GM21619 (cell line): ENCODE data around the gene SLC9C1.

Experiments
- ATAC-seq: cut with Tn5 transposase; IDR thresholded peaks from one replicate; pipeline ENCODE4 v1.9.1; 2021; ENCODE audit not compliant: unreplicated experiment

The SLC9C1 gene

GRCh38 chr3:112293368-112294321 is at the start of gene SLC9C1:
Gene SLC9C1 (minus strand): TSS chr3:112294216. CDS start chr3:112286791, 7,425 bp downstream.
- ATAC-seq, result no peak

GRCh38 chr3:112341386-112341785 is 47.4 kb upstream of the SLC9C1 start:
- no peak for ATAC-seq

DNA sequence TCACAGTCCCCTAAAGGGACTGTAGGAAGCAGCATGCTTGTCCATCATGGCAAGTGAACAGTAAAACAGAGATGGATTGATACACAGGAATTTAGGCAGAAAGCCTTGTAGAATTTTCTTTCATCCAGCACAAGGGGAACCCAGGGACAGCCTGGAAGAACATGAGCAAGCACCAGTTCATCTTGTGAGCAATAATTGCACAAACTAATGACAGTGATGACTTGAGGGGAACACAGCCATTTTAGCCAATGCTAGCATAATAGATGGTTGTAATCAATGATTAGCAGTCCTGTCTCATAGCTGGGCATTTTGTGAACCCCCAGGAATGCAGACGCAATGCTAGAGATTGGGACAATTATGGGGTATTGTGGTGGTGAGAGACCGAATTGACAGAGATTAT is 45.6 kb upstream of the SLC9C1 start:
- ATAC-seq, result no peak

DNA sequence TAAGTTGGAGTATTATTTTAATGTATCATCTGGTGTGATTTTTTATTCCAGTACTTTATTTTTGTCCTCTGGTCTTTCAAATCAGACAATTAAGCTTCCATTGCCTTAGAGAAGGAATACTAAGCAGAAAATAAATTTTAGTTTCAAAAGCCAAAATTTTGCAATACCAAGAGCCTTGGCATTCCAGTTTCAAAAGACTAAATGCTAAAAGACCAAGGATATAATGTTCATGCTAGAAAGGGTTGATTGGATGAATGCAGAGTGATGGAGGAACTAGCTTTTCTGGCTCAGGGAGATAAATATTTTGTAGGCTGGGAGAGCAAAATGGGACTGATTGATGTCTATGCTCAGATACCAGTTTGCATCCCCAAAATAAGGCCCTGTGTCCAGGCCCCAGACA is 45.1 kb upstream of the SLC9C1 start:
- no peak for ATAC-seq

GRCh38 chr3:112338727-112339056 is 44.7 kb upstream of the SLC9C1 start:
- no peak for ATAC-seq

GRCh38 chr3:112338021-112338726 is 44.2 kb upstream of the SLC9C1 start:
- no peak for ATAC-seq

GRCh38 chr3:112335434-112335781 is 41.4 kb upstream of the SLC9C1 start:
- ATAC-seq, result no peak

DNA sequence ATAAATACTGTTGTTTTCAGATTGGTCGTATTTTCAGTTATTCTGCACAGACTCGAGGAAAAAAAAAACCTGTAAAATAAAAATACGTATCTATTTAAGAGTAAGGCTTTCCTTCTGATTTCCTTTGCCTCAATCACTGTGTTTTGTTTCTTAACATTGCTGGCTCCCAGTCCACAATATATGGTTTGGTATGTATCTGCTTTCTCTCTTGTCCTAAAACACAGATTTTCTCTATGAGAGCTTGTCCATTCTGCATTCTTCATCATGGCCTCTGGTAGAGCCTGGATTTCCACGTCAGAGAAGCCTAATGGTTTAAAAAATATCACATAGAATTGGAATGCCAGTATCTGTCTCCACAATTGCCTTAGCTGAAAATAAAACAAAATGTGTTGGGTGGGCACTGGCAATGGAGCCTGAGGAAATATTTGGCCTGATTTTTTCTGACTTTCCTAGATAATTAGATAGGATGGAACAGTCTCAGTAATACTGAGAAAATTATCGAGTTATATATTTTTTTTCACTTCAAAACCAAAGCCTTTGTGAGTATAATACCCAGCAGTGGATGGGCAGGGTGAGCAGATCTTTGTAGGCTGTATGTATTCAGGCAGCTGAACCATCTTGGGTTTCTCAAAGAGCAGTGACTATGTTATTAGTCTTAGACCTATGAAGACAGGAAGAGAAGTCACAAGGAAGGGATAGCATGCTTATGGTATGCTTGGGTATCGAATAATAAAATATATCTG is 40.8 kb upstream of the SLC9C1 start:
- no peak for ATAC-seq

DNA sequence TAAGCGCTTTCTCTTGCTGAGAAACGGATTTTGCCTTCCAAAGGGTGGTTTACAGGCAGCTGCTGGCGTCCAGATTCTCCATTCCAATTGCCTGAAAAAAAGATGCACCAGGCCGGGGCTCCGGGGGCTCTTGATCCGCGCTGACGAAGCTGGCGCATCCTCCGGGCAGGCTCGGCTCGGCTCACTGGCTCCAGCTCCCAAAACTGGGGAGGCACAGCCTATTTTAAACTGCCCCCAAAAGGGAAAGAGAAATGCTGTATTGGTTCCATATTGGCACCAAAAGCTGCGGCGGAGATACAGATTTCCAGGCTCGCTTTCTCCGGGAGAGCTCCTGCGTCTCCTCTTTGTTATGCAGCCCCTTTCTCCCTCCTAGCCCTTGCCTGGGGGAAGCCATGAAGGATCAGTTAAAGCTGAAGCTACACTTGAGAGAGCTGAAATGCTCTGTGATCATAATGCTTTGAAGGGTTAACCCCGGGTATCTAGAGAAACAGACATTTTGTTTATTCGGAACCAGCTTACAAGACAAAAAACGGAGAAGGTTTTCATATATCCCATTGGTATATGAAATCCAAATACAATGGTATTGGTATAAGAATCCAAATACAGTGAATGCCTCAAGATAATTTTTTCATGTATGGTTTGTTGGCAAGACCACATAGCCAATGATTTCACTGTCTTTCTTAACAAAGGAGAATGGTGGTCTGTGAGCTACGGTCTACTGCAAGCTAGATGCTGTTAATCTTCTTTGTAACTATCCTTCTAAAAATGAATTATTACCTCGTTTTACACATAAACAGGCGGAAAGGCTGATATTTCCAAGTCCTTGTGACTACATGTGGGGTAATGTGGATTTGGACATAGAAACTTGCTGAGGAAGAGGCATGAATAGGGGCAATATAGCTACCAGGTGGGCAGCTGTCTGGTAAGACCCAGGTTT is 39.6 kb upstream of the SLC9C1 start:
- ATAC-seq, result peak; percentile 39

DNA sequence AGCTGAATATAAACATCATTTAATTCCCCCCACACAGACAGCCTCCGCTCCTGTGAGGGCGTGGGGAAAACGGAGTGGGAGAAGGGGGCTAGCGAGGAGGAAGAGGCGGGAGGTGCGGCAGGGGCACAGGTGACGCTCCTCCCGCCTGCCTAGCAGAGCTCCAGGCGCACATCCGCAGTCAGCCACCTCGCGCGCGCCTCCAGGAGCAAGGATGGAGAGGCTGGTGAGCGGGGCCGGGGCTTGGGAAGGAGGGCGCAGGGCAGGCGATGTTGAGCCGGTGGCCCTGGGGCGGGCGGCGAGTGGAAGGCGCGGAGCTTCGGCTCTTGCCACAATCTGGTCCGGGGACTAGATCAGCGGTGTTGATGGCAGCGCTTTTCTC is 39.0 kb upstream of the SLC9C1 start, which contains the start of gene CD200:
TSS of gene CD200 (plus strand) at position 155 of the 379 bp plus-strand sequence. CDS start at position 212, 57 bp downstream.
- peak; percentile 67 for ATAC-seq

DNA sequence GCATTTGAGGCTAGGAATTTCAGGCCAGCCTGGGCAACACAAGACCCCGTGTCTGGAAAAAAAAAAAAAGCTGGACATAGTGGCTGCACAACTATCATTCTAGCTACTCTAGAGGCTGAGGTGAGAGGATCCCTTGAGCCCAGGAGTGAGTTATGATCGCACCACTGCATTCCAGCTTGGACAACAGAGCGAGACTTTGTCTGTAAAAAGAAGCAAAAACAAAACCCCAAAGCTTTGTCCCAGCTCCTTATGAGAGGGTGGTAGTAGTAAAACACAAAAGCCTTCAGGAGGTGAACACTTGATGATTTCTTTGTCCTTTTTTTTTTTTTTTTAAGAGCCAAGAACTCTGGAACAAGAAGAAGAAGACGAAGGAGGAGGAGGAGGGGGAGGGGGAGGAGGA is 37.8 kb upstream of the SLC9C1 start:
- ATAC-seq, result no peak

DNA sequence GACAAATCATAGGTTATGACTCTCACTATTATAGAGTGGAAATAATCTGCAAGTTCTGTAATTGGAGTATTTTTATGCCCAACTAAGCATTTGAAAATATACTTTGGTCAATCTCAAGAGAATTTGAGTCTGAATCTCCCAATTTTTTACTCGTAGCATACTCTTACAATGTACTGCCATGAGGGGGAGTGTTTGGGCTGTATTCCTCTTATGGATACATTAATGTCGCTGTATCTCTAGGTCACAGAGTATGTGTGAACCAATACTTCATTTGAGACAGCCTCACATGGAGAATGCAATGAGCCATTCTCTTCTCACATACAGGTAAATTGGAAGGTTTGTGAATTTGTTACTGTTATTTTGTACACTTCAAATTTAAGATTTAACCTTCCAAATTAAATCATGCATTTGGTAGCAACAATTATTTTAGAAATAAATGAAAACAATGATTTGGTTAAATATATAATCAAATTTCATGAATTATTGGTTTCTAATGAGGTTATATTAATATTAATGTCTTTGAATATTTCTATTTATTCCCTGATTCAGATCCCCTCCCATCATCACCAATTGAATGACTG is 33.4 kb upstream of the SLC9C1 start:
- peak; percentile 99 for ATAC-seq

DNA sequence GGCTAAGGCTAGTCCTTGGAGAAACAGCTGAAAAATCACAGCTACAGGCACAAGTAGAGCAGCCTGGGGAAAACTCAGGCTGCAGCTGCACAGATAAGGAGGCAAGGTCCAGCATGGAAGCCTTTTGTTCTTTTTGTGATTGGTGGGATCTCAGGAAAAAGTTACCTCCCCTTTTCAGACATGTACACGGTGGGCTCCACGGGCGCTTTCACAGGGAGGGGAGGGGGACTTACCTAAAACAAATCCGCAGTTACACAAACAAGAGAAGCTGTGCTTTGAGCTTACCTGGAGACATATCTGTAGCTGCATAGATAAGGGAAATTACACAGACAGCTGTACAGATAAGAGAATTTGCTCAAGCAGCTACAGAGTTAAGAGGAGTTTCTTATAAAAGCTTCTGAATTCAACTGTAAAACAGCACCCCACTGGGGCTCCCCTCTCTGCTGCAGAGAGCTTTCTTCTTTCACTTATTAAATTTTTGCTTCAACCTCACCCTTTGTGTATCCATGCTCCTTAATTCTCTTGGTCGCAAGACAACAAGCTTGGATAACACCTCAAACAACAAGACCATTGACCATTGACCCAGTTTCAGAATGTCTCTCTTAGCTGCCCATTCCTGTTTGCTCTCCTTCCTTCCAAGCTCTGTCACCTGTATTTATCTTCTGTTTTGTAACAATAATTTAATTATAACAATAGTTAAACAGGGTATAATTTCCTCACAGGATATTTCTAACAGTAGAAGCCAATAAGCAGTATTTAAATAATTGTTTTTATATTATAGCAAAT is 28.0 kb upstream of the SLC9C1 start:
- no peak for ATAC-seq

GRCh38 chr3:112320691-112321090 is 26.7 kb upstream of the SLC9C1 start:
- no peak for ATAC-seq

DNA sequence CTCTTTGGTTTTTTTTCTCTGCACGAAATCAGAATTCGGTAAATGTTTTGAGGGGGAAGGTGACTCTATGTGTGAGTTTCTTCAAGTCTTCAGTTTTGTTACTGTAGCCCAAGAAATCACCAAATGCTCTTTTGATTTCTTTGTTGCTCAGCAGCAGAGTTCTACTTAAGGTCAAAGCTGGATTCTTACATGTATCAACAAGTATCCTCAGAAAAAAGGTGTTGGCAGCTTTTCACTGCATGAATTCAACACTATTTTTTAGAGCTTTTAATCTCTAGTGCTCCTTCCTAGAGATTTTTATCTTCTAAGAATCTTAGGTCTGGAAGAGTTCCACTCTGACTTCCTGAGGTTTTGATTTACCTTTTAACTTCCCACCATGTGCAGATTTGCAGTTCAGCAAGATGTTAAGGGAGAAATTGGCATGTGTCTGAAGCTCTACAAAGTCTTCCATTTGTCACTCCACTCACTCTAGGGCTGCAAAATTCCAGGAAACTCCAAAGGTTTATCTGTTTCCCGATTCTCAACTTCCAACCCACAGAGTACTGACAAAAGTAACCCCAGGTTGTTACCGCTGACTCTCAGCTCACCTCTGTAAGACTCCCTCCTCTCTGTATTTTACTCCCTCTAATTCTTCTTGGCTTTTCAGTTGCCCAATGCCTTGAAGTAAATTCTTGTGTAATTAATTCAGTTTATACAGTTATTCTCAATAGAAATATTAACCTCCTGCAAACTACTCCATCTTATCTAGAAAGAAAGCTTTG is 25.7 kb upstream of the SLC9C1 start:
- ATAC-seq, result no peak

DNA sequence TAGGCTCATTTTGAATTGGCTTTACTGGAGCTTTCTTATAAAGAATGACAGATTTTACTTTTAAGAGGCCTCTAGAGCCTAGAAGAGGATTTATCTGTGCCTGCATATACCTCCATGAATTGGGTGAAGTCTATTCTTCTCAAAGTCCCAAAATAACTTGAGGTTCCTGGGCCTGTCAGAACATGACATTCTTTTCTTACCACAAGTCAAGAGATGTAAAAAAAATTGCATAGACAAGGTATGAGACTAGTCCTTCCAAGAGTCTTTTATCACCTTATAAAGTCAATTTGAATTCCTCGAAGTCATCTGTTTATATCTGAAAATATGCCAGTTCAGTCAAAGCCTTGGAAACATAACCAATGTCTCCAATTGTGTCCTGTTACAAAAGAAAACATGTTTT is 21.8 kb upstream of the SLC9C1 start:
- ATAC-seq, result no peak

DNA sequence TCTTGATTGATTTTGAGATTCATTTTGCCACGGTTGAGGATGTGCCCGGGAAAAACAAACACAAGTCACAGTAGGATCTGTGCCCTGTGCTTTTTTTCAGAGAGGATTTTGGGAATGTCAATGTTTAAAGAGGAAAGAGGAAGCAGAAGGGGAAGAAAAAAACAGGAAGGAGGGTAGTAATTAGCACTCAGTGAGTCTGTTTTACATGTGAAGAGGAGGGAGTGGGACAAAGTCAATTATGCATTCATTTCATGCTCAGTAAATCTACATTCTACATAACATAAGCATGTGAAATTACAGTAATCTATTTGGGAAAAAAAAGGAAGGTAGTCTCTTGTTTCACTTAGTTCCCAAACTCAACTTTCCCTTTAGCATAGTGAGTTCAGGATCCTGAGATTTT is 20.6 kb upstream of the SLC9C1 start:
- ATAC-seq, result no peak

GRCh38 chr3:112308151-112308911 is 14.3 kb upstream of the SLC9C1 start:
- ATAC-seq, result no peak
